ENCODE data around the gene PDGFB.

PDGFB gene

GRCh38 chr22:39277142-39277607 is 32.4 kb upstream of the PDGFB start:
- no peak for DNase-seq (ENCODE audit: low read depth in 2 of 2)

GRCh38 chr22:39276440-39277141 is 31.8 kb upstream of the PDGFB start:
- DNase-seq (ENCODE audit: low read depth in 2 of 2): no peak

GRCh38 chr22:39275814-39276439 is 31.1 kb upstream of the PDGFB start:
- DNase-seq (ENCODE audit: low read depth in 2 of 2): no peak

GRCh38 chr22:39273950-39274887 is 29.4 kb upstream of the PDGFB start:
- no peak for DNase-seq (ENCODE audit: low read depth in 2 of 2)

- no peak for DNase-seq (ENCODE audit: low read depth in 2 of 2)
These were observed 26.0 kb upstream of the PDGFB start for GRCh38 chr22:39270792-39271191.

GRCh38 chr22:39270280-39270679 is 25.5 kb upstream of the PDGFB start:
- DNase-seq (ENCODE audit: low read depth in 2 of 2): no peak

- no peak for DNase-seq (ENCODE audit: low read depth in 2 of 2)
These were observed 24.5 kb upstream of the PDGFB start for GRCh38 chr22:39269095-39269790.

- DNase-seq (ENCODE audit: low read depth in 2 of 2): no peak
These were observed 23.9 kb upstream of the PDGFB start for GRCh38 chr22:39268645-39269044.

- no peak for DNase-seq (ENCODE audit: low read depth in 2 of 2)
These were observed 23.2 kb upstream of the PDGFB start for GRCh38 chr22:39267974-39268373.

GRCh38 chr22:39266398-39267030 is 21.7 kb upstream of the PDGFB start:
- DNase-seq (ENCODE audit: low read depth in 2 of 2): no peak

- DNase-seq (ENCODE audit: low read depth in 2 of 2): no peak
These were observed 20.5 kb upstream of the PDGFB start for GRCh38 chr22:39265143-39265886.

- no peak for DNase-seq (ENCODE audit: low read depth in 2 of 2)
These were observed 19.7 kb upstream of the PDGFB start for GRCh38 chr22:39264349-39265038.

GRCh38 chr22:39263626-39264348 is 19.0 kb upstream of the PDGFB start:
- no peak for DNase-seq (ENCODE audit: low read depth in 2 of 2)

- no peak for DNase-seq (ENCODE audit: low read depth in 2 of 2)
These were observed 14.9 kb upstream of the PDGFB start for GRCh38 chr22:39259666-39260065.

GRCh38 chr22:39257901-39258475 is 13.2 kb upstream of the PDGFB start:
- DNase-seq (ENCODE audit: low read depth in 2 of 2): no peak

GRCh38 chr22:39256979-39257378 is 12.2 kb upstream of the PDGFB start:
- DNase-seq (ENCODE audit: low read depth in 2 of 2): no peak

GRCh38 chr22:39256186-39256552 is 11.4 kb upstream of the PDGFB start:
- DNase-seq (ENCODE audit: low read depth in 2 of 2): no peak

- DNase-seq (ENCODE audit: low read depth in 2 of 2): no peak
These were observed 10.8 kb upstream of the PDGFB start for GRCh38 chr22:39255449-39256185.
